T-helper 2 cell treated with Interferon-gamma antibody and Interleukin-4, amounts not matched to agents 5 μg/mL and 100 μg/mL, for 36 hours (primary cell): Measurements from ENCODE around the gene HIPK4.

ENCODE experiments used
- DNase-seq: peaks from one replicate; pipeline ENCODE4 v3.0.0; 2021; ENCODE audit warnings: low spot score
- H3K27ac Mint-ChIP-seq: one replicate; pipeline ENCODE4 v1.8.0; 2021; ENCODE audit warnings: mild to moderate bottlenecking, mixed read lengths
- H3K27me3 Mint-ChIP-seq: one replicate; pipeline ENCODE4 v1.8.0; 2021; ENCODE audit warnings: low read depth, mixed read lengths
- H3K36me3 Mint-ChIP-seq: one replicate; pipeline ENCODE4 v1.8.0; 2021; ENCODE audit warnings: low read depth, mixed read lengths
- H3K4me1 Mint-ChIP-seq: one replicate; pipeline ENCODE4 v1.8.0; 2021; ENCODE audit warnings: low read depth, mixed read lengths
- H3K4me3 Mint-ChIP-seq: one replicate; pipeline ENCODE4 v1.8.0; 2022; ENCODE audit warnings: mild to moderate bottlenecking, moderate library complexity, mixed read lengths
- H3K9me3 Mint-ChIP-seq: one replicate; pipeline ENCODE4 v1.8.0; 2021; ENCODE audit warnings: mixed read lengths

The HIPK4 gene

DNA sequence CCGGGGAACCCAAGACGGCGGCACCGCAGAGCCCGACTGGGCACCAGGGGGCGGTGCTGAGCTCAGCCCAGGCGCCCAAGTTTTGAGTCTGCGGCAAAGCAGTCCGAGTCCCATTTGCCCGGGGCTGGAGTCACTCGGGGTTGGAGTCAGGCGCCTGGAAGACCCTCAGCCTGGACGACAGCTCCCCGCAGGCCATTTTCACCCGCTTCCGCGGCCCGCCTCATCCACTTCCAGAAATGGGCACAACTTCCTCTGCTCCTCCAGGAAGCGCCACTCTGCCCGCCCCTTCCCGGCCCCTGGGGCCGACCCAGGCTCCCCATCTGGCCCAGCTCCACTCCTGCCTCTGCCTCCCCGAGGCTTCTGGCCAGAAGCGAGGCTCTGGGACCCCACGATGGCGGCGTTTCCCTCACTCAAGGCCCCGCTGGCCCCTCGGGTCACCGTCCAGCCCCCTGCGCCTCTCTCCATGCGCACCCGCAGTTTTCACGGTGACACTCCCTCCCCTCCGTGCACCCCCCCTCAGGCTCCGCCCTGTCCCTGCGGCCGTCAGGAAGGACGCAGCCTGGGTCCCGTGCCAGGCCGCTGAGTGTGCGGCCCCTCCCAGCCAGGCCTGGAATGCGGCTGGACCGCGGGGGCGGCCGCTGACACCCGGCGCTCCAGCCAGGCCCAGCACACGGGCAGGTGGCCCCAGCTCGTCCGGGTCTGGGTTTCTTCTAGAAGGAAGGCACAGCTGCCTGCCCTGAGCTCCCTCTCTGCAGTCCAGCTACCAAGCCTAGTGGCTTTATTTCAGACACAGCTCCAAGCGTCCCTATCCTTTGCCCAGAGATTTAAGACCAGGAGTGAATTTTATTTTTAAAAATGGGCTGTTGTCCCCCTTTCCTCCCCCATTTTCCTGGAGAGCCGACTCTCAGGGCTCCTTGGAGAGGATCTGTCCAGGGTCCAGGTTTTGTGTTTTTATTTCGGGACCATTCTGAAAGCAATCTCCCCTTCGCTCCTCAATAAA lies 31.1 kb upstream of the HIPK4 start:
- no peaks in the 10 kb centered on the region for H3K27me3 Mint-ChIP-seq

DNA sequence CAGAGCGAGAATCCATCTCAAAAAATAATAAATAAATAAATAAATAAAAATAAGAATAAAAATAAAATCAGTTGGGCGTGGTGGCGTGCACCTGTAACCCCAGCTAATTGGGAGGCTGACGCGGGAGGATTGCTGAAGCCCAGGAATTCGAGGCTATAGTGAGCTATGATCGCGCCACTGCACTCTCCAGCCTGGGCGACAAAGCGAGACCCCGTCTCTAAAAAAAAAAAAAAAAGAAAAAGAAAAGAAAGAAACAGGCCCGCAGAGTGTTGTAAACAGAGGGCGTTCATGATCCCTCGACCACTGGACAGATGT lies 30.4 kb upstream of the HIPK4 start:
- H3K4me3 Mint-ChIP-seq, result peak overlapping the region; percentile 86
- H3K9me3 Mint-ChIP-seq, result no peaks in the 10 kb centered on the region
- no peak for DNase-seq
- H3K27me3 Mint-ChIP-seq, result no peaks in the 10 kb centered on the region
- peaks cover 32% of the 10 kb centered on the region for H3K4me1 Mint-ChIP-seq
- H3K36me3 Mint-ChIP-seq, result peaks cover 7% of the 10 kb centered on the region
- H3K27ac Mint-ChIP-seq, result peak overlapping the region; percentile 91

More for the DNA sequence above, 31.1 kb upstream of the HIPK4 start:
- Mint-ChIP-seq H3K4me1 (peaks cover 29% of the 10 kb centered on the region), H3K9me3 (no peaks in the 10 kb centered on the region), H3K36me3 (peaks cover 7% of the 10 kb centered on the region), H3K27ac (peak overlapping the region; percentile 91), H3K4me3 (peak overlapping the region; percentile 86)
- DNase-seq, result peak; percentile 74

DNA sequence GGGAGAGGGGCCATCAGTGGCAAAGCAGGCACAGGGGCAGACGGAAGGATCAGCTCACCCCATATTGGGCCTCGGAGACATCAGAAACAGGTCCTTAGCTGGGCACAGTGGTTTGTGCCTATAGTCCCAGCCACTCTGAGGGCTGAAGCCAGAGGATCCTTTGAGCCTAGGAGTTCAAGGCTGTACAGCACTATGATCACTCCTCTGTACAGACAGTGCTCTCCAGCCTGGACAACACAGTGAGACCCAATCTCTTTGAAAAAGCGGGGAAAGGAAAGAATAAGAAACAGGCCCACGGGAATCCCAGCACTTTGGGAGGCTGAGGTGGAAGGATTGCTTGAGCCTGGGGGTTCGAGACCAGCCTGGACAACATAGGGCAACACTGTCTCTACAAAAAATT lies 29.8 kb upstream of the HIPK4 start:
- Mint-ChIP-seq H3K4me3 (peak overlapping the region; percentile 78), H3K27ac (peak overlapping the region; percentile 75)

GRCh38 chr19:40419066-40419612 lies 29.2 kb upstream of the HIPK4 start:
- peak overlapping the region; percentile 75 for H3K27ac Mint-ChIP-seq
- H3K4me3 Mint-ChIP-seq, result peak overlapping the region; percentile 78
- H3K4me1 Mint-ChIP-seq, result peaks cover 27% of the 10 kb centered on the region

More for the DNA sequence above, 29.8 kb upstream of the HIPK4 start:
- H3K27me3 Mint-ChIP-seq, result no peaks in the 10 kb centered on the region
- H3K9me3 Mint-ChIP-seq, result no peaks in the 10 kb centered on the region
- DNase-seq, result no peak
- H3K36me3 Mint-ChIP-seq, result peaks cover 7% of the 10 kb centered on the region
- H3K4me1 Mint-ChIP-seq, result peaks cover 32% of the 10 kb centered on the region

DNA sequence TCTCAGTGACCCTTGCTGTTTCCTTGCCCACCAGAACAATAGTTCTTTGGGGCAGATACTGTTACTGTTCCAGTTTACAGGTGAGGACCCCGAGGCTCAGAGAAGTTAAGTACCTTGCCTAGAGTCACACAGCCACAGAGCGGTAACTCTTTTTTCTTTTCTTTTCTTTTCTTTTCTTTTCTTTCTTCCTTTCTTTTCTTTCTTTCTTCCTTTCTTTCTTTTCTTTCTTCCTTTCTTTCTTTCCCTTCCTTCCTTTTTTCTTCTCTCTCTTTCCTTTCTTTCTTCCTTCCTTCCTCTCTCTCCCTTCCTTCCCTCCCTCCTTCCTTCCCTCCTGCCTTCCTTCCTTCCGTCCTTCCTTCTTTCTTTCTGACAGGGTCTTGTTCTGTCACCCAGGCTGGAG lies 28.1 kb upstream of the HIPK4 start:
- no peaks in the 10 kb centered on the region for H3K9me3 Mint-ChIP-seq
- H3K4me3 Mint-ChIP-seq, result no peak overlapping the region
- H3K27ac Mint-ChIP-seq, result peak overlapping the region; percentile 11
- no peak for DNase-seq
- no peaks in the 10 kb centered on the region for H3K27me3 Mint-ChIP-seq
- H3K36me3 Mint-ChIP-seq, result peaks cover 7% of the 10 kb centered on the region
- H3K4me1 Mint-ChIP-seq, result peaks cover 29% of the 10 kb centered on the region

More at GRCh38 chr19:40419066-40419612, 29.2 kb upstream of the HIPK4 start:
- DNase-seq, result no peak
- Mint-ChIP-seq H3K36me3 (peaks cover 7% of the 10 kb centered on the region), H3K27me3 (no peaks in the 10 kb centered on the region), H3K9me3 (no peaks in the 10 kb centered on the region)

DNA sequence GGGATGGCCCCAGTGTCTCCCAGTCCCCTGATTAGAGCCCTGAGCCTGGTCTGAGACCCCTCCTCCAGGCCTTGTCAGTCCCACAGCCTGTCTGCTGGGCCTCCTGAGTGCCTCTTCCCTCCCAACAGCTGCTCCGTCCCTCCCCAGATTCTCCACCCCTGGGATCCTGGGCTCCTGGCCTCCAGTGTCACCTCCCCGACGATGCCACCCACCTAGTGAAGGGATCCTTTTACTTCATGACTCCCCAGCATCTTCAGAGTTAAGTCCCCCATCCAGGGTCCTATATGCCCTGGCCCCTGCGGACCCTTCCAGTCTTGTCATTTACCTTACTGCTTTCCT lies 27.6 kb upstream of the HIPK4 start:
- Mint-ChIP-seq H3K27ac (peak overlapping the region; percentile 3), H3K4me1 (peaks cover 28% of the 10 kb centered on the region), H3K4me3 (no peak overlapping the region), H3K27me3 (no peaks in the 10 kb centered on the region), H3K9me3 (no peaks in the 10 kb centered on the region), H3K36me3 (peaks cover 7% of the 10 kb centered on the region)
- no peak for DNase-seq

GRCh38 chr19:40416918-40417642 lies 27.1 kb upstream of the HIPK4 start:
- no peaks in the 10 kb centered on the region for H3K27me3 Mint-ChIP-seq
- DNase-seq, result no peak
- H3K36me3 Mint-ChIP-seq, result peaks cover 3% of the 10 kb centered on the region
- H3K9me3 Mint-ChIP-seq, result no peaks in the 10 kb centered on the region
- H3K27ac Mint-ChIP-seq, result peak overlapping the region; percentile 74
- peak overlapping the region; percentile 15 for H3K4me3 Mint-ChIP-seq
- peaks cover 25% of the 10 kb centered on the region for H3K4me1 Mint-ChIP-seq

GRCh38 chr19:40415768-40416167 lies 25.8 kb upstream of the HIPK4 start:
- Mint-ChIP-seq H3K27me3 (no peaks in the 10 kb centered on the region), H3K9me3 (no peaks in the 10 kb centered on the region), H3K4me3 (no peak overlapping the region), H3K4me1 (peaks cover 22% of the 10 kb centered on the region), H3K27ac (no peak overlapping the region), H3K36me3 (no peaks in the 10 kb centered on the region)
- DNase-seq, result no peak

DNA sequence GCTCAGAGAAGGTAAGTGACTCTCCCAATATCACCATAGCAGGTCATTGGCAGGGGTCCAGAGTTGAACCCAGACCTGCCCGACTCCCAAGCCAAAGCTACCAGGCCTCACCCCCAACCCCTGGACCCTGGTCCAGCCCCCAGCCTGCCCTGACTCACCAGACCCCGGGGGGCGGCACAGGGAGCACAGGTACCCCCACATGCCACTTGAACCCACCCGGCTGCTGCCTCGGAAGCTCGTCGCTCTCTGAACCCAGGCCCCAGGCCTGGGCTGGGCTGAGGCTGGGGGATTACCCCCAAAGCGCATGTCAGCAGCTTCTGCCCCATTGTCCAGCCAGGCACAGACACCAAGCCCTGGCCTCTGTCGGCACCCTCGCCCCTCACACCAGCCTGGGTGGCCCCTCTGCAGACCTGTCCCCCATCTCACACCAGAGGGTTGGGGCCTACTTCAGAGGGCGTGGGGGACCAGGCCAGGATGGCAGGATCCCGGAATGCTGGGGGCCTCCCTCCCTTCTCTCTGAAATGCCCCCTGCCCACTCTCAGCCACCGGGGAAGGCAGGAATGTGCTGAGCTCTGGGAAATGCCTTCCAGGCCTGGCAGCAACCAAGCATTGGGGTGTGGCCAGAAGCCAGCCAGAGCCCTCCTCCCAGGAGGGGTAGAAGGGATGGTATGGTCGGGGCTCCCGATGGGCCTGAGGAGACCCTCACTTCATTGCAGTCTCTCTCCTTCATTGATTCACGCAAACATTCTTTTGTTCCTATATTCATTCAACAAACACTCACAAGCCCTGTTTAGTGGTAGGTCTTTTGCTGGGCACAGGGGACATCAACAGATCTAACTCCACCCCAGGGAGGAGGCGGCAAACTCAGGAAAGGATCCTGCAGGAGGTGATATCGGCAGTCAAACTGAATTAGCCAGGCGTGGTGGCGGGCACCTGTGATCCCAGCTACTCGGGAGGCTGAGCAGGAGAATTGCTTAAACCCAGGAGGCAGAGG lies 24.9 kb upstream of the HIPK4 start:
- no peaks in the 10 kb centered on the region for H3K9me3 Mint-ChIP-seq
- H3K27me3 Mint-ChIP-seq, result no peaks in the 10 kb centered on the region
- no peaks in the 10 kb centered on the region for H3K36me3 Mint-ChIP-seq
- H3K4me1 Mint-ChIP-seq, result peaks cover 19% of the 10 kb centered on the region
- DNase-seq, result no peak
- no peak overlapping the region for H3K27ac Mint-ChIP-seq
- no peak overlapping the region for H3K4me3 Mint-ChIP-seq

DNA sequence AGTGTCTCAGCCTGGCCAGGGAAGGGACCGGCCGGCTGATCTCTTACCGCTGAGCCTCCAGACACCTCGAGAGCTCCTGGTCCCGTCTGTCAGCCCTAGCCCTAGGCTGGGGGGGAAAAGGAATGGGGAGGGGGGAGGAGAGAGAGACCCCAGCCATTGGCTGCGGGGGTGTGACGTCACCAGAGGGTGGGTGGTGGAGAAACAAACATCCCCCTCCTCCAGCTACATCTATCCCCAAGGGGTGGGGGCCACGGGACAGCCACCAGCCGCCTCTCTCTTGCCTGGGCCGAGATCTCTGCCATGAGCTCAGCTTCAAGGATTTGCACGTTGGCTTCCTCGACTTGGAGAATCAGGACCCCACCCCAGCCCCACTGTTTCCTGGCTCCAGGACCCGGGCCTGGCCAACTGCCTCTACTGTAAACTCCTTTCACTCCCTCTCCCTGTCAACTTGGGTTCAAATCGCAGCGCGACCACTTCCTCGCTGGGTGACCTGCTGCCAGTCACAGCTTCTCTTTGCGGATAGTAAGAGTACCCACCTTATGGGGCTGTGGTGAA lies 23.4 kb upstream of the HIPK4 start, which contains the start of gene PRX:
PRX (minus strand) TSS at position 88 of the 555 bp plus-strand sequence. CDS start 5,446 bp downstream, outside the sequence.
- Mint-ChIP-seq H3K9me3 (no peaks in the 10 kb centered on the region), H3K4me3 (no peak within 1 kb of the TSS), H3K4me1 (peaks cover 16% of the 10 kb centered on the region), H3K36me3 (no peaks in the 10 kb centered on the region), H3K27ac (no peak within 1 kb of the TSS), H3K27me3 (no peaks in the 10 kb centered on the region)
- DNase-seq, result no peak

DNA sequence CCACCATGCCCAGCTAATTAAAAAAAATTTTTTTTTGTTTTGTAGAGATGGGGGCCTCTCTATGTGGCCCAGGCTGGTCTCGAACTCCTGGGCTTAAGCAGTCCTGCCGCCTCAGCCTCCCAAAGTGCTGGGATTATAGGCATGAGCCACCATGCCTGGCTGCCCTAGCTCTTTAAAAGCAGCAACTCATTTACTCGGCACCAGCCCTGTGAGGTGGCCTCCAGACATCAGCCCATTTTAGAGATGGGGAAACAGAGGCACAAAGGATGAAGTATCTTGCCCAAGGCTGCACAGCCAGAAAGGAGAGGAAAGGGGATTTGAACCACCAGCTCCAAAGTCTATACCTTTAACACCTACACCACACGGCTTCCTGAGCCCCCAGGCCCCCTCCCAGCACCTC lies 22.9 kb upstream of the HIPK4 start:
- no peak overlapping the region for H3K4me3 Mint-ChIP-seq
- no peak for DNase-seq
- no peaks in the 10 kb centered on the region for H3K27me3 Mint-ChIP-seq
- H3K27ac Mint-ChIP-seq, result no peak overlapping the region
- peaks cover 17% of the 10 kb centered on the region for H3K4me1 Mint-ChIP-seq
- no peaks in the 10 kb centered on the region for H3K36me3 Mint-ChIP-seq
- H3K9me3 Mint-ChIP-seq, result no peaks in the 10 kb centered on the region

DNA sequence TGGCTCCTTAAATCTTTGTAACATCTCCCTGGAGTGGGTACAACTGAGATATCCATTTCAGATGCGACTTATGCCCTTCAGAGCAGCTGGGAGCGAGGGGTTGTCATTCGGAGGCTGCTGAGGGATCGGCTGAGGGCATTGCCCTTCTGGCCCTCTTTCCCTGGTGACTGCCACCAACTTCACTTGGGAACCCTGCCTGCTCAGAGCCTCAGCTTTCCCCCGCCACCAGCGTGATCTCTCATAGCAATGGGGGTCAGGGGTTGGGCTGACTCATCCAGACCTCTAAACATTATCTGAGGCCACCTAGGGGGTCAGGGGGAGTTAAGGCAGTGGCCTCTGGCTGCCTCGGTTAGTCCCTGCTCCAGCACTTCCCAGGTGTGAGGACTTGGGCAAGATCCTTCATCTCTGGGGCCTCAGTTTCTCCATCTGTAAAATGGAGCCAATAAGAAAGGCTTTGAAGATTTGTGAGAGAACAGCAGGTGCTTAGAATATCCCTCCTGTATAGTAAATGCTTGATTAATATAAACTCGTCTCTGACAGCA lies 22.0 kb upstream of the HIPK4 start:
- Mint-ChIP-seq H3K9me3 (no peaks in the 10 kb centered on the region), H3K4me1 (peaks cover 16% of the 10 kb centered on the region), H3K27ac (no peak overlapping the region)

More for the DNA sequence above, 22.0 kb upstream of the HIPK4 start:
- Mint-ChIP-seq H3K27me3 (no peaks in the 10 kb centered on the region), H3K4me3 (no peak overlapping the region), H3K36me3 (no peaks in the 10 kb centered on the region)
- DNase-seq, result no peak
